HG03571 (cell line): ENCODE measurements around the gene SNN.

ENCODE experiments used
- ATAC-seq: cut with Tn5 transposase; IDR thresholded peaks from one replicate; pipeline ENCODE4 v1.9.1; 2021; ENCODE audit not compliant: unreplicated experiment

SNN gene

DNA sequence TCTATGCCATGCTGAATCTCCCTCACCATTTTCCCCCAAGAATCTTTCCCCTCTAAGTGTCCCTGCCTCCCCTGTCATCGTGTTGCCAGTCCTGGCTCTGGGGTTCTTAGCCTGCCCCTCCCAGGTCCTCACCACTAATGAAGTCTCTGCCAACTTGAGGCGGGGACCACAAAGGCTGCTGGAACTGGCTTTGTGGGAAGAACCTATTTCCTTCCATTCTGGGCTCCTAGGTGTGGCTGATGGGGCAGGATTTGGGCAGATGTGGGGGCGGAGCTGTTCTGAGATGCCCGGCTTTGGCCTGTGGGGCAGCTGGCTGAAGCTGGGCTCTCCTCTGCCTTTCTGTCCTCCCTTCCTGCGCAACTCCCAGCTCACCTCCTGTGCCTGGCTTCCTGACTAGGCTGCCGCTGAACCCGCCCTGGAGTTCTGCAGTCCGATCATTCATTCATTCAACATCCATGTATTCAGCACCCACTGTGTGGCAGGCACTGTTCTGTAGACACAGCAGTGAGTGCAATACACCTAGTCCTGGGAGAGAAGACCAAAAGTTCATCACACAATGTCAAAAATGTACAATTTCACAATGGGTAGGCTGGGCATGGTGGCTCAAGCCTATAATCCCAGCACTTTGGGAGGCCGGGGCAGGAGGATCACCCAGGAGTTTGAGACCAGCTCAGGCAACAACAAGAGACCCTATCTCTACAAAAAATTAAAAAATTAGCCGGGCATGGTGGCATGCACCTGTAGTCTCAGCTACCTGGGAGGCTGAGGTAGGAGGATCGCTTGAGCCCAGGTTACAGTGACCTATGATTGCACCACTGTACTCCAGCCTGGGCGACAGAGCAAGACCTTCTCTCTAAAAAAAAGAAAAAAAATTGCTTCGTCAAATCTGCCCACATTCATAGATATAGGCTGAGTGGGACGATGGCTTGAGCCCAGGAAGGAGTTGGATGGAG, 1.9 kb upstream of the SNN start:
- ATAC-seq, result no peak

DNA sequence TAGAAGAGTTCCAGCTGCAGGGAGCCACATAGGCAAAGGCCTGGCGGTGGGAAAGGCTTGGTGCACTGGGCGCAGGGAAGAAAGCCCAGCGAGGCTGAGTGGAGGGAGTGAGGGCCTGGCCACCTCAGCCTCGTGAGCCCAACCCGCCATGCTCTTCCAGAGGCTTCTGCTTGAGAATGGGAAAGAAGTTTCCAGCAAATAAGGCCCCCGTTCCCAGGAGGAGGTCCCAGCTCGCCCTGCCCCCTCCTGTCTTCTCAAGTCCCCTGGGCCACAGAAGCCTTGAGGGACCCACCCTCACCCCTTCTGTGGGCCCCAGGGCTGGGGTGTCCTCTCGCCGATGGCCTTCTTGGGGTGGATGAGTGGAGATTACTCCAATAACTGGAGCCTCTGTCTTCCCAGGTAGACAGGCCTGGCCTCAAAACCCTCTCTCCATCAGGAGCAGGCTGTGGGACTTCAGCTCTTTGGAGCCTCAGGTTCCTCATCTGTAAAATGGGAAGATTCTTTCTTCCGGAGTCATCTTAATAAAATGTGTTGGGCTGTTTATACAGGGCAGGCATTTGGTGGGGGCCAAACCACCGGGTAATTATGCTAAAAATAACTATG, 933 bp upstream of the SNN start:
- ATAC-seq, result no peak

DNA sequence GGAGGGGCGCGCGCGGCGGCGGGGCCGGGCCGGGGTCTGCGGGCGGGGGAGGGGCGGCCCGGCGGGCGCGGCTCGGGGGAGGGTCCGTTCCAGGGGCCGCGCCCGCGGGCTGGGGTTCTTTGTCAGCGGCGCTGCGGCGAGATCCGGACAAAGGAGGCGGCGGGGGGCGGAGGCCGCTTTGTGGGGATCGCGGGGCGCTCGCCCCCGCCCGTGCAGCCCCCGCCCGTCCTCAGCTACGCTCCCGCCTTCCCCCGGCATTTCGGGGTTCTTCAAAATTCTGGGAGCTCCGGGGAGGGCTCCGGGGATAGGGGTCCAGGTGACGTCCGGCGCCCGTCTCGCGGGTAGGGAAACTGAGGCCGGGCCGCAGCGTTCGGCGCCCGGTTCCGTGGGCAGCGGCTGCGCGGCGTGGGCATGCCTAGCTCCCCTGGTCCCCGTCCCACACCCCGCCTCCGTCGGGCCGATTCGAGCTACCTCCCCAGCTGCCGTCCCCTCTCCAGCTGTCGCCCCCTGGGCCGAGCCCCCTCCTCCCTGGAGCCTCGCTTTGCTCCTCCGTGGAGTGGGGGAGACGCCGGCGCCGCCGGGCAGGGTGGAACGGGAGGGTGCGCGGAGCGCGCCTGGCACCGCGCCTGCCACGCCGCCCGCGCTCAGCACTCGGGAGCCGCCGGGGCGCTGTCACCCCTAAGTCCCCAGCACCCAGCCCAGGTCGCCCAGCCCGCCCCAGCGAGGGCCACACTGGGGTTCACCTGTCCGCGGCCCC, 546 bp downstream of the SNN start:
- no peak for ATAC-seq

DNA sequence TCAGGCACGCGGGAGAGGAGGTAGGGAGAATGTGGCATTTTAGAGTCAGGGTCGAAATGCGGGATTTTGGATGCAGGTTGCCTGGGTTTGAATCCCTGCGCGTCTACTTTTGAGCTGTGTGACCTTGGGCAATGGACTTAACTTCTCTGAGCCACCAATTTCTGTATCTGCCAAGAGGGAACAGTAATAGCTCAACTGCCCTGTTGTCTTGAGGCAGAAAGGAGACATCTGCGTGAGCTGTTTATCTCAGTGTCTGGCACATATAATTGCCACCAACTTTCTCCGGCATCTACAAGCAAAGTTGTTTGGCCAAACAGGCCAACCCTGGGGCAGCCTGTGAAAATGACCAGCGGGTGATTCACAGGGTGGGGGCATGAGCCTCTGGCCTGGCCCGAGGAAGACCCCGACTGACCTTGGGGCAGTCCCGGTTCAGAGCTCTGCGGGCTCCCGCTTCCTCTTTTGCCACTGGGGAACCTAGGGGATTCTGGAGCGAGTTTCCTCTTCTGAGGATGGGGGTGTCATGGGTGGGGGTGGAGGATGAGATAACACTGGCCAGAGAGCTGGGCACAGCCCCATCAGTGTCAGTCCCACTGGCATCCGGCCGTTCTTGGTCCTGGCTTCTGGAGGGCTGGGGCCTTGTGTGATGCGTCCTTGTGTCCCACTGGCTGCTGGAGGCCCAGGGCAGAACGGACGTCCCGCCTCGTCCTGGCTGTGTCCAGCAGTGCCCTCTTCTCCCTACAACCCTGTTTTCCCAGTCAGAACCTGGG, 1.3 kb downstream of the SNN start:
- ATAC-seq, result no peak

DNA sequence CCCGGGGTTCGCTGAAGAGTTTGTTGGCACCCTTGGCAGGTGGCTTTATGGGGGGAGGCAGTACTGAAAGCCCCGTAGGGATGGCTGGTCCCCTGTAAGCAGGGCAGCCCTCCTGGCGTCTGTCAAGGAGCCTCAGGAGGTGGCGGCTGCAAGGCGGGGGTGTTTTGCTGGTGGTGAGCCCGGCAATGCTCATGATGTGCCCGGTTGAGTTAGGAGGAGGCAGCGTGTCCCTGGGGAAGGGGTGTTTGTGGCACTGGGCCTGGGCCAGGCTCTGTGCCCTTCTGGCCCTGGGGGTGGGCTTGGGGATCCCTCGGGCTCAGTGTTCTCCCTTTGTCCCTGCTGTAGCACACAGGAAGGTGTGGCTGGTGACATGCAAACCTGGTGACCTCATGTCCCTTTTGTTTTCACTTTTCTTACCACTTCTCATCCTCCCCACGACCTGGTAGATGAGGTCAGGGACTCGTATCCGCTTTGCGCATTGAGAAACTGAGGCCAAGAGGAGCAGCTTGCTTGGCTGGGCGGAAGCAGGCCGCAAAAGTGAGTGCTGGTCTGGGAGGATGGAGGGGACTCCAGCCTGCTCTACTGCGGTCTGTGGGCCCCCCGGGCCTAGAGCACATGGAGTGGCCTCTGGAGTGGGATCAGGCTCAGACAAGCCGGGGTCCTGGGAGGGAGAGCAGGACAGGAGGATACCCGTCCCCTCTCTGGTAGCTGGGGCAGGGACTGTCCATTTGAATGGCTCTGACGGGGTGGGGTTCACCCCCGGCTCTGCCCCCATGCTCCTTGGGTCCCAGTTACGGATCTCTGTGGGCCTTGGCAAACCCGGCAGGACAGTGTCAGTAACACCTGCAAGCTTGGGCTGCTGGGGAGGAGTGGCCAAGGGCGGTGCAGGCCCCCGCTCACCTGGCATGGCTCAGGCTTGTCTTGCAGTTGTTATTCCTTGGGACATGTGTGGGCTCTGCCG, 2.2 kb downstream of the SNN start:
- no peak for ATAC-seq

DNA sequence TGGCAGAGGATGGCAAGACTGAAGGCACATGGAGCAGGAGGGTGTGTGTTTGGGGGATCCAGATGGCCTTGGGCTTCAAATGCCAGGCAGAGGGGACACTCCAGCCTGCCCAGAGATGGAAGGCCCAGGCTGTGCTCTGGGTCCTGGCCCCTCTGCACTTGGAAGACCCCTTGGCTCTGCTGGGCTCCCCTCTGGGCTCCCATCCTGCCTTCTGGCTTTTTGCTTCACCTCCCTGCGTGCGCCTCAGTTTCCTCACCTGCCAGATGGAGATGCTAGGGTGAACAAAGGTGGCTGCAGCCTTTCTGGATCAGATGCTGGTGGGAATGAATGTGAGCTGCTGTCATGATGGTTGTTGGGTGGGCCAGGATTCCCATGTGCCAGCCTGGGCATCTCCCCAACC, 3.0 kb downstream of the SNN start:
- ATAC-seq, result no peak

DNA sequence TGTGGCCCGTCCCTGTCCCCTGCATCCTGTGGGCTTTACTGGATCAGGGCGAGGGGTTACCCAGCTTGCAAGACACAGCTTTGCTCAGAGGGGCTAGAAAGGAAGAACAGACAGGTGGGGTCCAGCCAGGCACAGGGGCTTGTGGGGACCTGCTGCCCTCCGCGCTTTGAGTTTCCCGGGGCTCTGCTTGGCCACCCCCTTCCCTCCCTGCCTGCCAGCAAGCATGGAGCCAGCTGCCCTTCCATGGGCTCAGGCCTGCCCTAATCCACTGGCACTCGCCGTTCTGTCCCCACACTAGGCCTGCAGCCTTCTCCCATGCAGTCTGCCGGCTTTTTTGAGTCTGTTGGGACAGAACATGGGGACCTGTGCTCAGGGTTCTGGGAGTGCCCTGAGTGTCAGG, 3.4 kb downstream of the SNN start:
- ATAC-seq, result no peak

DNA sequence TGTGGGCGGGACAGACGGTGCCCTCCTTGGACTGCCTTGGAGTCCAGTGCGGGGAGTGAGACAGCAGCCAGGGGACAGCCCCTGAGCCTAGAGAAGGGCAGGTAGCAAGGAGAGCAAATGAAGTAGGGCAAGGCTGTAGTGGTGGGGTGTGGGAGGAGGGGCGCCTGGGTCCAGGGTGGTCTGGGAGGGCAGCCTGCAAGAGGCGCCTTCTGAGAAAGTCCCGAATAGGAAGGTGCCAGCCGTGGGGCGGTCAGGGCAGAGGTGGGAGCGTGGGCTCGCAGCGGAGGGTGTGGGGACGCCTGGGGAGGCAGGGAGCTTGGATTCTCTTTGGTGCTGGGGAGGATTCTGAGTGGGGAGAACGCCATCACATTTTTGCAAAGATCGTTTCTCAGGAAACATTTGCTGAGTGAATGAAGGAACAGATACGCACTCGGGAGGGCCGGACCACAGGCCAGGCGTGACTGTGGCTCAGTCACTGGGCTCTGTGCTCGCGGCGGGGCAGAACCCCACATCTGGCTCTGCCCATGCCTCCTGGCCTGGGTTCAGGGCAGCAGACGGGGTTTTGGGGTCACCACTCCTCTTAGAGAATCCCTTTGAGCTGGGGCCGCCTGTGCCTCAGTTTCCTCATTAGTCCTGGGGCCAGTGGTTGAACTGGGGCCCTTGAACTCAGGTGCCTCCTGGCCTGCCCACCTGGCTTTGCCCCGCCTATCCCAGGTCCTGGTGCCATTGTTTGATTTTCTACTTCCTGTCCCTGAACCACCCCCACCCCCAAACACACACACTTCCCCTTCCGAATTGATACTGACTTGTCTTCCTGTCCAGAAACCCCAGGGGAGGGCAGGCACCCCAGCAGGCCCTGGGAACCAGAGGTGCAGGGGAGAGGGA, 4.2 kb downstream of the SNN start:
- ATAC-seq, result no peak

DNA sequence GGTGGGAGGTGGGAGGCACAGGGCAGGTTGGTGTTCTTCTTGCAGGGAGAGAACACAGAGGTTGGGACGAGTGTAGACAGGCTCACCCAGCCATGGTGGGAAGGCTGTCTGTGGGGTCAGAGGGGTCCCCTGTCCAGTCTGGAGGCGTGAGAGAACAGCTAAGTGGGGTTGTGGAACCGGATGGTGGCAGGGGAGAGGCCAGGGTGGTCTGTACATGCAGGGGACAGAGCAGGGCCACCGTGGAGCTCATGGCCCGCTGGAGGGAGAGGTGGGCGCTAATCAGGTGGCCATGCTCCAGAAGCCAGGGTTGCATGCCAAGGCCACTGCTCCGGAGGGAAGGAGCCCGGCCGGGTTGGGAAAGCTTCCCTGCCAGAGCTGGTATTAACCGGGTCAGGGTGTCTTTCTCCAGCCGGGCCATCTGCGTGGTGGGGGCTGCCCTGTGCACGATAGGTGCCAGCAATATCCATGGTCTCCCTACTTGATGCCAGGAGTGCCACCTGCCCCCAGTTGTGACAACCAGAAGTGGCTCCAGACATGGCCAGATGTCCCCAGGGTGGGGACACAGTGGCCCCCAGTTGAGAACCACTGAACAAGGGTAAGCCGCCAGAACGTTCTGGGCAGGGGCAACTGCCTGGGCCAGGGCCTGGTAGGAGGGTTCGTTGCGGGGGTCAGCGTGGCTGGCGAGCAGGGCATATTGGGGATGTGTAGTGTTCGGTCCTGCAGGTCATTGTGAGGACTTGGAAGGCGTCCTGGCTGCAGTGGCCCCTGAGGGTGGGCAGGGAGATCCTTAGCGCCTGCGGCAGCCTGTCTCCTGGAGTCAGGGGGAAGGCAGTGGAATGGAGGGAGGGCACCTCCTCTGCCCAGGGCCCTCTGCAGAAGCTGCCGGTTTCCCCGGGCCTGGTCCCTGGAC, 5.1 kb downstream of the SNN start:
- no peak for ATAC-seq

DNA sequence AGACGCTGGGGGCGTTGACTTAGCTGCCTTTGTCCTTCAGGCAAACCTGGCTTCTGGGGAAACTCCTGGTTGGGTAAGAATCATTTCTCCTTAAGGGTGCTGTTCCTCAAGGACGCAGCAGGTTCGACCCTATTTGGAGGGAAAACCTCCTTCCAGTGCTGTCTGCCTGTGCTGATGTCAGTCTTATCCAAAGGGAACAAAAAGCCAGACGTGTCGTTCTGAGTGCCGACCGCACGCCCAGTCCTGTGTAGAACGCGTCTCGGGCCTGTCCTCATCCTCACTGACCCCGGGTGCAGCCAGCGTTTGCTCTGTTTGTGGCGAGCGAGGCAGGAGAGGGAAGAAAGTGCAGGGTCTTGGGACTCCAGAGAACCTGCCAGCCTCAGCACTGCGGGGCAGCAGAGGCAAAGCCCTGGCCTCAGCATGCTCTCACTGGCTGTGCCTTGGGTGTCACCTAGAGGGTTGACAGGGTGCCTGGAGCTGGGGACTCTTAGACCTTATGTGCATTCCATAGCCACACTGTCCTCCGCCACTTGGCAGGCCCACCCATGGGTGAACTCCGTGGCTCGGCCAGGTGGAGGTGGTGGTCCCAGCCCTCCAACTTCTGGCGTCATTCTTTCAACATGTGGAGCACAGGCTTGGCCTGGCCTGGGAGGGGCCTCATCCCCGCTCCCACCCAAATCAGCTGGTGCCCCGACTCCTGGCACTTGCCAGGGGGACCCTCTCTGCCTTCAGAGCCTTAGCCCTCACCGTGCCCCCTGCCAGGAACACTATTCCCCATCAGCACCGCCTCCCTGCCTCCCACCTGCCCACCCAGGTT, 6.0 kb downstream of the SNN start:
- no peak for ATAC-seq

DNA sequence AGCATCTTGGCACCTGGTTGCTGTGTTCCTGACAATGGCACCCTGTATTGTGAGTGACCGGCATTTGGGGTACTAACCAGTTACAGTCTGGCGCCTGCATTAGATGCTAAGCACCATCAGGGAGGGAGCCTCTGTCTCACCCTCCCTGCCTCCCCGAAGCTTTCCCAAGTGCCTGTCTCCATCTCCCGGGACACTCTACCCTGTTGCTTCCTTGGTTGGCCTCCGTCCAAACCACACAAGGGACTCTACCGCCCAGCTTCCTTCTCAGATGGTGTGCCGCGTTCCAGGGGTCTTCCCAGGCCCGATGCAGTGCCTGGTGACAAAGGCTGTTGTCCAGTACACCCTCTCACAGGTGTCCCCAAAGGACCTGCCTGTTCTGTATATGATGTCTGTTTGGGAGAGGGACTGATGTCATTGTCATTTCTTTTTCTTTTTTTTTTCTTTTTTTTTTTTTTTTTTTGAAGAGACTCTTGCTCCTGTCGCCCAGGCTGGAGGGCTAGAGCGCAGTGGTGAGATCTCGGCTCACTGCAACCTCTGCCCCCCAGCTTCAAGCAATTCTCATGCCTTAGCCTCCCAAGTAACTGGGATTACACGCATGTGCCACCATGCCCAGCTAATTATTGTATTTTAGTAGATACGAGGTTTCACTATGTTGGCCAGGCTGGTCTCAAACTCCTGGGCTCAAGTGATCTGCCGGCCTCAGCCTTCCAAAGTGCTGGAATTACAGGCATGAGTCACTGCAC, 6.7 kb downstream of the SNN start:
- ATAC-seq, result no peak

DNA sequence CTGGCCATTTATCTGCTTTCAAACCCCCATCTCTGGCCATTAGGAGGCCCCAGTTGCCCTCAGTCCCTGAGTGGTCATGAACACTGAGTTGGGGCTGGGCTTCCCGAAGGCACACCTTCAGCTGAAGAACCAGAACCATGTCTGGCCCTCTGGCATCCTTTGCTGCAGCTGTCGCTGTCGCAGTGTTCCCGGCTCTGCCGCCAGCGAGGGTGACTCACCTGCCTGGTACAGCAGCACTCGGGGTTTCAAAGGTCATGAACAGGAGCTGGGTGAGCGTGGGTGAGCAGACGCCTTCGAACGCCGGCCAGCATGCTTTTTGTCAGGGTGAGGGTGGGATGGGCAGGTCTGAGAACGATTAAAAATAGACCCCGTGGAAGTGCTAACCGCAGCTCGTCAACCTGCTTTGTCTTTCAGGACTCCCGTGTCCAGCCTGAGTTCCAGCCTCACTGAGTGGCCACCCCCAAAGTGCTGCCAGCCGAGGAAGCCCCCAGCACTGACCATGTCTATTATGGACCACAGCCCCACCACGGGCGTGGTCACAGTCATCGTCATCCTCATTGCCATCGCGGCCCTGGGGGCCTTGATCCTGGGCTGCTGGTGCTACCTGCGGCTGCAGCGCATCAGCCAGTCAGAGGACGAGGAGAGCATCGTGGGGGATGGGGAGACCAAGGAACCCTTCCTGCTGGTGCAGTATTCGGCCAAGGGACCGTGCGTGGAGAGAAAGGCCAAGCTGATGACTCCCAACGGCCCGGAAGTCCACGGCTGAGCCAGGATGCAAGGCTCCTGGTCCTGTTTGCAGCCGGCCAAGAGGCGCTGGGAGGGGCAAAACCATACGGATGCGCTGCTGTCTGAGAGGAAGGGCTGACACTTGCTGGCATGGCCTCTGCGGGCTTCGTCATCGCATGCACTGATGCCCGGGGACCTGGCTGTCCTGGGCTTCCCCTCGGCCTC, 7.6 kb downstream of the SNN start:
- no peak for ATAC-seq

DNA sequence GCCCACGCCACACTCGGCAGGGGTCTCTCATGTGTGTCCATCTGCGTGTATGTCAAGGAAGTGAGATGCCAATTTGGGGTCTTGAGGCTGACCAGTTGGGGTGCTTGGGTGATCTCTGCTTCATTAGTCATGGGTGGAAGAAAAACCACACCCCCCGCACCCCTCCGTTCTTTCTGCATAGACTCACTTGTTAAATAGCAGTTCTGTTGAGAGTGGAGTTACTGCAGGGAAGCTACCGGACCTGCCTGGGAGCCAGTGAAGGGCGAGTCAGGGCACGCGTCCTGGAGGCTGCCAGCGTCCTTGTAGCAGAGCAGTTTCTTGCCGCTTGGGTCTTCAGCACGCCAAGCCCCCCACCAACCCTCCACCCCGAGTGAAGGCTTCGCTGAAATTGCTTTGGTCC, 8.5 kb downstream of the SNN start:
- no peak for ATAC-seq

DNA sequence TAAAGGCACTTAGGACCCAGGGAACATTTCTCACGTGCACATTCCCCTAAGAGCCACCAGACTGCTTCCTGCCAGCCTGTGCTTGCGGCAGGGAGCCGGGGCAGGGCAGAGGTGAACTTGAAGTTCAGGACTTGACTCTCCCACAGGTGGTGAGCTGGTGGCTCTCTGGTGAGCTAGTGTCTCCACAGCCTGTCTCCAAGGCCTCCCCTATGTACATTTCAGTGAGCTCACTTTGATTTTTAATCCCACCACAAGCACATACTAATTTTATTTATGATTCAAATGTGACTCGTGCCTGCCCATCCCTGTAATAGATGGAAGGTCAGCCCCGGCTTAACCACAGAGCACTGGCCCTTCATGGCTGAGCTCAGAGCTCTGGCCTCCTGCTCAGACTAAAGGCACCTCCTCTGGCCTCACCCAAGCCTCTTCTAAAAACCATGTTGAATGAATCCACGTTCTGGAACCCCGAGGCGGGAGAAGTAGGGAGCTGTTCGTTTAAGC, 9.2 kb downstream of the SNN start:
- no peak for ATAC-seq
